Activated CD8-positive, alpha-beta memory T cell treated with anti-CD3 and anti-CD28 coated beads for 4 hours (primary cell): Measurements from ENCODE around the gene FBXL17.

Experiments used
- DNase-seq, 2 donors: peaks; one replicate each; pipeline ENCODE4 v3.0.0-alpha.2; 2020; ENCODE audit warnings: low read depth in 2 of 2

FBXL17 gene

GRCh38 chr5:108373426-108373825, 8.5 kb downstream of the FBXL17 start:
- DNase-seq = no peak

DNA sequence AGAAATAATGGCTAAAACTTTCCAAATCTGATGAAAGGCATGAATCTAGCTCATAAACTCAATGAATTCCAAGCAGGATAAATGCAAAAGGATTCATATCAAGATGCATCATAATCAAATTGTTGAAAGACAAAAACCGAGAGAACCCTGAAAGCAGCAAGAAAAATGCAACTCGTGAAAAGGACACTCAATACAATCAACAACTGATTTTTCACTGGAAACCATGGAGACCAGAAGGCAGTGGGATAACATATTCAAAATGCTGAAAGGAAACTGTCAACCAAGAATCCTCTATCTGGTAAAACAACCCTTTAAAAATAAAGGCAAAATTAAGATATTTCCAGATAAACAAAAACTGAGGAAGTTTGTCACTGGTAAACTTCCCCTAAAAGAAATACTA, 9.5 kb downstream of the FBXL17 start:
- DNase-seq = no peak

GRCh38 chr5:108371263-108371662, 10.6 kb downstream of the FBXL17 start:
- DNase-seq = no peak

DNA sequence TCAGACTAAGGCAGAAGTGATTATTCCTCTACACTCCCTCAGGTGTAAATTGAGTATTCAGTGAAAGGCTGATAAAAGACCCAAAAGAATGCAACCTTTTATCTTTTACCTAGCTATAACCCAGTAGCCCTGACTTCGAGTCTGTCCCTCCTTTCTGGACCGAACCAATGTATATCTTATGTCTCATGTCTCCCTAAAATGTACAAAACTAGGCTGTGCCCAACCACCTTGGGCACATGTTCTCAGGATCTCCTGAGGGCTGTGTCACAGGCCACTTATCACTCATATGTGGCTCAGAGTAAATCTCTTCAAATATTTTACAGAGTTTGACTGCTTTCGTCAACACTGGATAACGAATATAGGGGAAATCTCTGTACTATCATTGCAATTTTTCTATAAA, 12.7 kb downstream of the FBXL17 start:
- no peak for DNase-seq

- DNase-seq = no peak
Observed at GRCh38 chr5:108367679-108368334, 14.1 kb downstream of the FBXL17 start.

DNA sequence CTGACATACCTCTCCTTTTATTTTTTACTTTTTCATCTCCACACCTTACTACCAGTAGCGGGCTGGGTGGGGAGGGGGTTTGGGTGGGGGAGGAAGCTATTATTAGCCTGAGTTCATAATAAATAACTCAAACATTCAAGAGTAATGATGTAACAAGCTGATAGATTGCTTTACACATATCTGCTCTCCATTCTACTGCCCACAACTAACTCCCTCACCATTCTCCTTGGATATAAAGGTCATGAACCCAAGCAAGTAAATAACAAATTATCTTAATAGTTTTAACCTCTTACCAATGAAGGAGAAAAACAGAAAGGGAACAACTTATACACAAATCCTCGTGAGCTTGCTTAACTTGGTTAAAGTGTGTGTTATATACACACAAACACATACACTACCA, 15.4 kb downstream of the FBXL17 start:
- DNase-seq = no peak

- no peak for DNase-seq
Observed at GRCh38 chr5:108361771-108362170, 20.1 kb downstream of the FBXL17 start.

- no peak for DNase-seq
Observed at GRCh38 chr5:108361239-108361638, 20.7 kb downstream of the FBXL17 start.

- DNase-seq = no peak
Observed at GRCh38 chr5:108360280-108360679, 21.6 kb downstream of the FBXL17 start.

- no peak for DNase-seq
Observed at GRCh38 chr5:108356286-108356685, 25.6 kb downstream of the FBXL17 start.

DNA sequence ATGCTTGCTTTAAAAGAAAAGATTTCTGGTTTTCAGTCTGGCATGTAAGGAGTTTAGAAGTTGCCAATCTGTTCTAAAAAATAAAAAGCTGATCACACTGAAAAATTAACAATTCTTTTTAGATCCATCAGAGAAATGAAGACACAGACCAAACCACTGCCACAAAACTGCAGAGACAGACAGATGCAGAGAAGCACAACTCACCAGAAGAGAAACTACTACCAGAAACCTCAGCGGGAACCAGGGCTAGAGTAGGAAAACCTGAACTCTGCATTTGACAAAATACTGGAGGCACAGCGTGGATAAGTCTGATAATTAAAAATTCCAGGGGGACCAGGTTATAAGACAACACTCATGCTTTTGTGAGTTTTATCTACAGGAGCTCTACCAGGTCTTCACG, 28.8 kb downstream of the FBXL17 start:
- no peak for DNase-seq

GRCh38 chr5:108345541-108346171, 36.2 kb downstream of the FBXL17 start:
- DNase-seq = no peak

GRCh38 chr5:108344103-108344822, 37.6 kb downstream of the FBXL17 start:
- no peak for DNase-seq

DNA sequence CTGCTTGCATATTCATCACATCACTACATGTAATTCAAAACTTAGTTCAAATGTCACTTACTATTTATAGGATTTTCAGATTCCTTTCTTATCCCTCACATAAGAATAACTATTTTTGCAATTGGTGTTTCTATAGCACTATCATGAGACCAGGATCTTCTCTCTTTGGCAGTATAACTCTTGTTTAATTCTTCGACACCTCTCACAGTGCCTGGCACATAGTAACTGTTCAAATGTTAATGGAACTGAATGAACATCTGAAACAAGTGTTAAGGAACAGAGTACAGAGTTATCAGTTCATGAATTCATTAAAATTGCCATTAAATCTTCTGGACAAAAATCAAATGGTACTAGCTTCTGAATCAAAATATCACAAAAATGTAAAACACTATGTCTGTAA, 40.0 kb downstream of the FBXL17 start:
- DNase-seq = no peak

GRCh38 chr5:108340131-108340530, 41.8 kb downstream of the FBXL17 start:
- DNase-seq = no peak

DNA sequence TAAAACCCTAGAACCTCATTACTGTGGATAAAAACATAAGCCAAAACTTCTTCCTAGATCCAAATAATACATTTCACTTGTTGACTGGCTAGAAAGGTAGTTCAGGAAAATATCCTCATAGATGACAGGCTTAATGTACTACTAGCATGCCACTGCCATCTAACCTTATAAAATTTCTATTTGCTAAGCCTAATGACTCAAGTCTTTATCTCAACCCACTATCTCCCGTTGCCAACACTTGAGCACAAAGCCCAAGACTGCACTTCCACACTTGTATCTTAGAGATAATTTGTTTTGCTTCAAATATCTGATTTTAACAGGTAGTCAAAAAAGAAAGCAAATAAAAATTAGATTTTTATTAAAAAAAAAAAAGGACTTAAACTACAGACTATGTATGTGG, 42.7 kb downstream of the FBXL17 start:
- no peak for DNase-seq

- DNase-seq = no peak
Observed at GRCh38 chr5:108334225-108334624, 47.7 kb downstream of the FBXL17 start.

DNA sequence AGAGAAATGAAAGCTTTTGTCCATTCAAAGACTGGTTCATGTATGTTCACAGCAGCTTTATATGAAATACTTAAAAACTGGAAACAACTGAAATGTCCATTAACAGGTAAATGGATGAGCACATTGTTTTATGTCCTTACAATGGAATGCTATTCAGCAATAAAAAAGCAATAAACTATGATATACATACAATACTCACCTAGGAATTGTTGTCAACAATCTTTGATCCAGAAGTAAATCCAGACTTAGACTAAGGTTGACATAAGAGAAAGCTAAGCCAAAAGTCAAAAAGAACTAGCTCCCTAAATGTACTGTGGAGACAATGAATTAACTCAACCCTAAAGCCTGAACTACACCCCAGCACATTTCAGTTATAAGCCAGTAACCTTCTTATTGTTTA, 54.9 kb downstream of the FBXL17 start:
- no peak for DNase-seq

- DNase-seq = no peak
Observed at GRCh38 chr5:108324886-108325285, 57.0 kb downstream of the FBXL17 start.

GRCh38 chr5:108321341-108321740, 60.6 kb downstream of the FBXL17 start:
- no peak for DNase-seq

- DNase-seq = no peak
Observed at GRCh38 chr5:108320231-108320630, 61.7 kb downstream of the FBXL17 start.

GRCh38 chr5:108315829-108316228, 66.1 kb downstream of the FBXL17 start:
- no peak for DNase-seq

GRCh38 chr5:108312258-108312657, 69.6 kb downstream of the FBXL17 start:
- DNase-seq = no peak
